Placental epithelial cell (primary cell): Measurements from ENCODE around the gene PAIP2. TPM values are rescaled to one million over a fixed set of nuclear protein-coding genes. Genes with fewer than 3 reads are reported as not detected.

Source experiments
- small RNA-seq: library from RNA; depleted of rRNA; stranded (forward); fragments of <200 nt; gene quantifications from one replicate; pipeline ENCODE3, GENCODE V24; 2012
- total RNA-seq: library from RNA; depleted of rRNA; stranded (reverse); fragments of >200 nt; gene quantifications from 2 replicates; pipeline ENCODE4 v1.2.3, GENCODE V29; 2012

PAIP2 gene
- total RNA-seq, result 42.0 and 64.0 TPM in 2 replicates

DNA sequence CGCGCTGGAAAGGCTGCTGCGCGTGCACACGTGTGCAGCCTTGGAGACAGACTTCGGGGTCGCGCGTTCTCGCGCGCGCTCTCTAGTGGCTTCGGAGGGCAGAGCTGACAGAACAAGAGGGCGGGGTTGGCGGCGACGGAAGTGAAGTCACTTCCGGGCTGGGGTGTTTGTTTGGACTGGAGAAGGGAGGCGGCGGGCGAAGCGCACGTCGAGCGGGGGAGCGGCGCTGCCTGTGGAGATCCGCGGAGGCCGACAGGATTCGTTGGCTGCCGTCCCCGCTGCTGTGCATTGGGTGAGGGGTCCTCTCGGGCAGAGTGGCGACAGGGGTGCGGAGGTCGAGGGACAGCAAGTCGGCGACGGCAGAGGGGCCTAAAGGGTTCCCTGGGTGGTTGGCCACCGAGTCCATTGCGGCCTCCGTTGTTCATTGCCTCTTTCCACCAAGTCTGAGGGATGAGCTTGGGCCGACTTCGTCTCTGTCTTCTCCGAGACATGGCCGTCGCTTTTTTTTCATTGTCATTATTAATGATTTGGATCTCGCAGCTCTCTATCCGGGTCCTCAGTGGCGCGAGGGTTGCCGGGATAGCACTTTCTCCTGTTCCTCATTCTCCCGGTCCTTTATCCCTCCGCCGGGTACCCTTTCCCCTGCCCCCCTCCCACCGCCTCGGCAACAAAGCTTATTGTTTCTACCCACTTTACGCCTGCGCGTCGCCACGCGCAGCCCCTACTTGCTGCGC, at the start of gene PAIP2:
Gene PAIP2, plus strand, starts transcription at position 166 of the 734 bp plus-strand sequence. CDS start 21,931 bp downstream, outside the sequence.

DNA sequence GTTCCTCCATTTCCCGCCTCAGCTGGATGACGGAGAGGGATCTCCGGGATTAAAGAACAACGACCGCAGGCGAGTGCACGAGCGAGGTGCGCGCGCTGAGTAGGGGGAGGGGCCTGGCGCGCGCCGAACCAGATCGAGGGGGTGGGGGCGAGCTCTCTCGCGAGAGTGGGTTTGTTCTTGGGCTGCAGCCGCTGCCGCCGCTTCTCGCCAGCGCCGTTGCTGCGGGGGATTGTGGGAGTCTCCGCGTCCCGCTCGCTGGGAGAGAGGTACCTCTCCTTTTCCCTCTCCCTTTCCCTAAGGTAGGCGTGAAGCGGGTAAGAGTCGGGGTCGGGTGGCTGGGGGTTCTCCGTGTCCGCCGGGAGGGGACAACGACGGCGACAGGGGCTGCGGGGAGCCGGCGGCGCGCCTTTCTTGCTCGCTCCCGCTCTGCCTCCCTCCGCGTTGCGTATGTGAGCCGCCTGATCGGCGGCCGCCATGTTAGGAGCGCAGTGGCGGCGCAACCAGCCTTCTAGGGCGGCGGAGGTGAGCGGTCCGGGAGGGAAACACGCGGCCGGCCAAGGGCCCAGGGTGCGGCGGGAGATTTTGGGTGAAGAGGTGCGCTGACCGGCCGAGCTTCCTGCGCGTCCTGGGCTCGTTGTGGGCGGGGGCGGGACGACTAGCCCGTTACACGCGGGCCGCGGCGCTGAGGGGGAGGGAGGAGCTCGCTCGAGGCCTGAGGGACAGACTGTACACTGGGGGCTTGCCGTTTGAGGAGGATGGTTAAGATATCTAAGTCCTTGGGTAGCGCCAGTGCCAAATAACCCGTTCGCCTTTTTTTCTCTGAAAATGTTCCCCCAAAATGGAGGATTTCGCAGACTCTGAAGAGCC, 47.9 kb upstream of the PAIP2 start, which contains the start of gene MATR3:
Gene MATR3, plus strand, starts transcription at position 234 of the 867 bp plus-strand sequence. CDS start 13,676 bp downstream, outside the sequence.

DNA sequence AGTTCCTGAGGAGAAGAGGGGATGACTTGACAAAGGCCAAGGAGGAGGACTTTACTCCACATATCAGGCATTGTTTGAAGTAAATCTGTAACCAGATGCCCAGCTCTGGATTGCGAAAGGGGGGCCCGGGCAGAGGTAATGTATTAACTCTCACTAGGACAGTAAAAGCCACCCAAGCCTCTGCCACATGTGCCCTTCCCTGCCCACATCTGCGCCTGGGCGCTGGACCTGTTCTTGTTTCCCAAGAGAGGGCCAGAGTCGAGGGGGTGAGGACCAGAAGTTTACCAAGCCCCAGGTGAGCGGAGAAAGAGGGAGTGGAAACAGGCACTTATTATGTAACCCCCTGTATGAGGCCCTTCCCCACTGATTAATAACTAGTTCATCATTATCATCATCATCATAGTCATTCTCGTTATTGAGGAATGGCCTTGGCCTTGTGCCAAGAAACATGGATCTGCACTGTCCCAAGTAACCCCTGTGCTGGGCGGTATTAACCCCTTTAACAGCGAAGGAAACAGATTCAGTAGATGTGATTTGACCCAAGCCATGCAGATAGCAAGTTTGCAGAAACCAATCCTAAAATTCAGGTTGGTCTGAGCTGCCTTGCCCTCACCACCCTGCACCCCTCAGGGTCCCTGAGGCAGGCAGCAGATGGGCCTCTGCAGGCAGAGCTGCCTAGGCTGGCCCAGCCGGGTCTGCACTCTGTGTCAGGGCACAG, 41.8 kb downstream of the PAIP2 start, which contains the start of gene SLC23A1:
Gene SLC23A1, minus strand, starts transcription at position 23 of the 718 bp plus-strand sequence. CDS start 44 bp downstream, outside the sequence.

DNA sequence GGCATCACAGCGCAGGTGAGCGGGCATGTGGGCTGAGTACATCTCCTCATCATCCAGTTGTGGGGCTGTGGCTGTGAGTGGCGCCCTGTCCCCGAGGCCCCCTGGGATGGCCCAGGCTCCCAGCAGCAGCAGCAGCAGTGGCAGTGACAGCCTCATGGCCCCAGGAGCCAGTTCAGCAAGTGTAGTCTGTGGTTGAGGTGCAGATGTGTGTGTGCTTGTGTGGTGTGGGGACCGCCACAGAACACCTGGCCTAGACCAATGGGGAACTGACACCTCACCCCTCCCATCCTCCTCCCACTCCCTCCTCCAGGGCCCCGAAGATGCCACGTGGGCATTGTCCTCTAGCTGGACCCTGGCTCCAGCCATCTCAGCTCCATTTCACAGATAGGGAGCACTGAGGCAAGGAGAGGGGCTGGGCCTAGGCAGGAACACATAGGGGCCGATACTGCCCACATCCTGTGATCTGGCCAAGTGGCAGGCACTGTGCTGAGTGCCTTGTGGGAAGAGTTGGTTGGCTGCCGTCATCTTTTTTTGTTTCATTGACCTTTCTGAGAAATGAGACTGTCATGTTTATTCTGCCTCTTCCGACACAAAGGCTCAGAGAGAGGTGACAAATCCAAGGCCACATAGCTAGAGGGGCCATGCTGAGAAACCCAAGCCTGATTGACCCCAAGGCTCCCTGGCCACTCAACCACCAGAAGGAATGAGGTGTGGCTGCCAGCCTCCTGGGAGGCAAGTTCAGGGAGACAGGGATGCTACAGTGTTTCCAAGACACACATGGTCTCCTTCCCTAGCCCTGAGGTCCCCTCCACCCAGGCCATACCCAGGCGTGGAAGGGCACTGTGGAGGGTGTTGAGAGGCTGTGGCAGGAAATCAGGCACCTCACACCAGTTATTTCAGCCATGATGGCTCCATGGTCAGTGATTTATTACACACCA, 48.3 kb downstream of the PAIP2 start, which contains the start of gene MZB1:
Gene MZB1, minus strand, starts transcription at position 213 of the 938 bp plus-strand sequence. Its CDS starts 57 bp downstream, at position 156.

GRCh38 chr5:139394654-139395566, 53.3 kb downstream of the PAIP2 start, which contains the start of gene PROB1:
TSS of gene PROB1 (minus strand) at chr5:139395104. CDS start at chr5:139395081, 23 bp downstream.

DNA sequence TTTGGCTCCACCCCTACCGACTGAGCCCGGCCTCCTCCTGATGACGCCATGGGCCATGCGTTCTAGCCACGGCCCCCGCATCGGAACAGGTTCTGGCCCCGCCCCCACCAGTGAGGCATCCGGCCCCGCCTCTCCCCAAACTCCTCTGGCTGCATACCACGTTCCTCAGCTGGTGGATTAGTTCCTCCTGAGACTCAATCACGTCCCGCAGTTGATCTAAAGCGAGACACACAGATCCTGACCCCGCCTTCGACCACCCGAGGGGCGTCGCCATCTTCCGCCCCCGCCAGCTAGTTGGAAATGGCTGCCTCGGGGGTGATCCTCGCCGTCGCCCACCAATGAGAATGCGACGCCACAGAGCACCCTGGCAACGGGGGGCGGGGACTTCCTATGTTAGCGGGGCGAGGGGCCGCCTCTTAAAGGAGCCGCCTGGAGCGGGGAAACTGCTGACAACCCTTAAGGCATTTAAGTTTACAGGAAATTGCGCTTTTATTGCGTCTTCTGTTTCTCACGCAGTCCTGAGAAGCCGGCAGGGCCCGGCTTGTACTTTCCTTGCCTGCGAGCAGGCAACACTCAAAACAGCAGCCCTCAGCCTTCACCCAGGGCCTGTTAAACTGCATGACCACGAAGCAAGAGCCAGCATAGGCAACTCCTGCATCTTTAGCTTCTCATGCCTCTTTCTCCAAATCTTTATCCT, 62.3 kb downstream of the PAIP2 start, which contains the start of gene SPATA24:
Gene SPATA24, minus strand, starts transcription at position 303 of the 697 bp plus-strand sequence. Its CDS starts 29 bp downstream, at position 274.

Small RNAs within 50 kb of the gene (small RNA-seq; reads per million reads assigned to genes)
- not detected for gene RNA5SP195

Other genes starting within 250 kb of the PAIP2 start
- 44.5 and 60.9 TPM in 2 replicates for gene SIL1, start 143.5 kb upstream of the PAIP2 start, total RNA-seq
- 183 and 205 TPM in 2 replicates for gene MATR3, start 48.1 kb upstream of the PAIP2 start, total RNA-seq
- not detected in 2 replicates for gene SLC23A1, start 41.4 kb downstream of the PAIP2 start, total RNA-seq
- gene MZB1, start 48.1 kb downstream of the PAIP2 start, total RNA-seq, result 0.39 and 0.65 TPM in 2 replicates
- gene PROB1, start 53.2 kb downstream of the PAIP2 start, total RNA-seq, result 1.2 and 2.7 TPM in 2 replicates
- 3.1 and 3.5 TPM in 2 replicates for gene SPATA24, start 62.2 kb downstream of the PAIP2 start, total RNA-seq
- 5.5 and 5.6 TPM in 2 replicates for gene DNAJC18, start 97.7 kb downstream of the PAIP2 start, total RNA-seq
- gene ECSCR, start 120.9 kb downstream of the PAIP2 start, total RNA-seq, result not detected in 2 replicates
- not detected in 2 replicates for gene SMIM33, start 129.2 kb downstream of the PAIP2 start, total RNA-seq
- 8.8 and 10.2 TPM in 2 replicates for gene STING1, start 140.9 kb downstream of the PAIP2 start, total RNA-seq
- gene UBE2D2, start 219.5 kb downstream of the PAIP2 start, total RNA-seq, result 55.4 and 69.0 TPM in 2 replicates